Body of pancreas (tissue), 4 donors: ENCODE data around the gene TIAM1.

Experiments
- CTCF ChIP-seq, 7 experiments: fragments of 450-650 bp in 4 of 7; fragments of 200-600 bp in 3 of 7; sonication (generic) in 3 of 7; IDR thresholded peaks; one replicate each; pipeline ENCODE4 v1.5.1; 2016 to 2019; ENCODE audit warnings: antibody characterized with exemption in 7 of 7
- POLR2A ChIP-seq, 3 donors: fragments of 450-650 bp; IDR thresholded peaks; one replicate each; pipeline ENCODE4 v1.6.1; 2016; ENCODE audit warnings: antibody characterized with exemption in 3 of 3, mild to moderate bottlenecking in 2 of 3

- TF ChIP-seq CTCF (IDR thresholded peaks at IDR 0.05) (no peak), POLR2A (IDR thresholded peaks at IDR 0.05) (no peak)
These were observed 201.5 kb downstream of the TIAM1 start for GRCh38 chr21:31142600-31142999.
